SK-N-SH (cell line): ENCODE measurements around the gene HPRT1. TPM values are rescaled to one million over a fixed set of nuclear protein-coding genes. Genes with fewer than 3 reads are reported as not detected.

ENCODE experiments used
- CTCF ChIA-PET: fragments of 300-600, 350-600 bp; formaldehyde crosslinking; extraction: SDS; loops from one replicate; lab custom pipeline; 2021; lab: Yijun Ruan, JAX
- POLR2A ChIA-PET: fragments of 350-600 bp; sonication (Branson Sonifier 250); formaldehyde crosslinking; extraction: SDS; loops from one replicate; lab custom pipeline; 2020; ENCODE audit warnings: antibody characterized with exemption, inconsistent platforms; lab: Yijun Ruan, JAX
- DNase-seq: peaks from one replicate; pipeline ENCODE4 v3.0.0; 2012
- H2AFZ ChIP-seq: fragments of 200-600 bp; sonication (generic); 2 replicates; pipeline ENCODE4 v1.8.1; 2016; ENCODE audit warnings: antibody characterized with exemption, mild to moderate bottlenecking, low read depth
- H3F3A ChIP-seq: fragments of 200-600 bp; sonication (generic); replicated peaks from 2 replicates; pipeline ENCODE3; 2016; ENCODE audit warnings: antibody characterized with exemption, mild to moderate bottlenecking; ENCODE audit not compliant: insufficient read depth
- H3K27ac ChIP-seq, 2 experiments: fragments of 200-500 bp in 1 of 2; fragments of 200-600 bp in 1 of 2; sonication (Bioruptor generic) in 1 of 2; sonication (generic), shearing (Covaris generic) in 1 of 2; 2 replicates each; pipeline versions ENCODE4 v1.5.1 to v1.6.1; 2014 to 2016; ENCODE audit warnings: low read depth in 2 of 2, inconsistent platforms in 1 of 2, low read length in 1 of 2, mild to moderate bottlenecking in 1 of 2, mixed read lengths in 1 of 2
- H3K27me3 ChIP-seq: fragments of 200-600 bp; sonication (generic), shearing (Covaris generic); 2 replicates; pipeline ENCODE4 v1.6.1; 2016; ENCODE audit warnings: mixed run types; ENCODE audit not compliant: insufficient read depth
- H3K36me3 ChIP-seq, 2 experiments: fragments of 200-500 bp in 1 of 2; fragments of 200-600 bp in 1 of 2; sonication (Bioruptor generic) in 1 of 2; sonication (generic) in 1 of 2; replicated peaks in 1 of 2; 2 replicates each; pipeline versions ENCODE3 to v1.5.1; 2014 to 2016; ENCODE audit warnings: low read length in 1 of 2, mild to moderate bottlenecking in 1 of 2; ENCODE audit not compliant: insufficient read depth in 2 of 2, control insufficient read depth in 1 of 2
- H3K4me1 ChIP-seq, 2 experiments: fragments of 200-500 bp in 1 of 2; fragments of 200-600 bp in 1 of 2; sonication (Bioruptor generic) in 1 of 2; sonication (generic), shearing (Covaris generic) in 1 of 2; 2 replicates each; pipeline versions ENCODE4 v1.5.1 to v1.6.1; 2014 to 2016; ENCODE audit warnings: low read depth in 1 of 2, low read length in 1 of 2, mixed run types in 1 of 2; ENCODE audit not compliant: insufficient read depth in 2 of 2, control insufficient read depth in 1 of 2
- H3K4me2 ChIP-seq: fragments of 200-600 bp; sonication (generic), shearing (Covaris generic); 2 replicates; pipeline ENCODE4 v1.6.1; 2017; ENCODE audit warnings: mixed run types
- H3K4me3 ChIP-seq, 2 experiments: fragments of 200-500 bp in 1 of 2; fragments of 200-600 bp in 1 of 2; sonication (Bioruptor generic) in 1 of 2; sonication (generic), shearing (Covaris generic) in 1 of 2; 2 replicates each; pipeline versions ENCODE4 v1.5.1 to v1.8.1; 2014 to 2016; ENCODE audit warnings: low read depth in 2 of 2, inconsistent platforms in 1 of 2, low read length in 1 of 2, mild to moderate bottlenecking in 1 of 2, mixed read lengths in 1 of 2, moderate library complexity in 1 of 2
- H3K79me2 ChIP-seq: fragments of 200-600 bp; sonication (generic); 2 replicates; pipeline ENCODE4 v1.8.1; 2017; ENCODE audit warnings: mild to moderate bottlenecking; ENCODE audit not compliant: insufficient read depth
- H3K9ac ChIP-seq: fragments of 200-600 bp; sonication (generic); 2 replicates; pipeline ENCODE4 v1.6.1; 2017; ENCODE audit warnings: mixed run types
- H3K9me2 ChIP-seq: fragments of 200-600 bp; sonication (generic); 2 replicates; pipeline ENCODE4 v1.6.1; 2017; ENCODE audit warnings: mixed run types
- H3K9me3 ChIP-seq: fragments of 200-600 bp; sonication (generic); 2 replicates; pipeline ENCODE4 v1.6.1; 2017; ENCODE audit warnings: mixed run types, mild to moderate bottlenecking, moderate library complexity
- H4K20me1 ChIP-seq: fragments of 200-600 bp; sonication (generic); 2 replicates; pipeline ENCODE4 v1.6.1; 2017; ENCODE audit warnings: mild to moderate bottlenecking, mixed run types; ENCODE audit not compliant: insufficient read depth
- EZH2phosphoT487 ChIP-seq: fragments of 200-600 bp; sonication (generic); IDR thresholded peaks from 2 replicates; pipeline ENCODE4 v1.6.1; 2017; ENCODE audit warnings: low read depth, mixed run types, mild to moderate bottlenecking, antibody characterized with exemption, moderate library complexity, borderline replicate concordance
- GABPA ChIP-seq: IDR thresholded peaks from 2 replicates; pipeline ENCODE4 v1.4.0; 2012; ENCODE audit warnings: low read depth, mild to moderate bottlenecking
- JUND ChIP-seq: IDR thresholded peaks from 2 replicates; pipeline ENCODE4 v1.4.0; 2012
- MAX ChIP-seq: IDR thresholded peaks from 2 replicates; pipeline ENCODE4 v1.4.0; 2012; ENCODE audit warnings: low read depth
- MXI1 ChIP-seq: IDR thresholded peaks from 2 replicates; pipeline ENCODE4 v1.6.1; 2012; ENCODE audit warnings: mild to moderate bottlenecking, low read depth, low read length, improper control_type of control experiment
- NRF1 ChIP-seq: IDR thresholded peaks from 2 replicates; pipeline ENCODE4 v1.6.1; 2012; ENCODE audit warnings: low read depth, mild to moderate bottlenecking, low read length
- RAD21 ChIP-seq: IDR thresholded peaks from 2 replicates; pipeline ENCODE4 v1.6.1; 2012; ENCODE audit warnings: mild to moderate bottlenecking, low read length
- REST ChIP-seq: IDR thresholded peaks from 2 replicates; pipeline ENCODE4 v1.6.1; 2012; ENCODE audit warnings: mild to moderate bottlenecking, low read depth, low read length, moderate library complexity
- TAF1 ChIP-seq: IDR thresholded peaks from 2 replicates; pipeline ENCODE4 v1.6.1; 2012; ENCODE audit warnings: low read depth, mild to moderate bottlenecking, low read length, moderate library complexity, borderline replicate concordance
- USF1 ChIP-seq: IDR thresholded peaks from 2 replicates; pipeline ENCODE4 v1.4.0; 2012; ENCODE audit warnings: low read depth, borderline replicate concordance
- WGBS: methylation state at CpG from one replicate; pipeline ENCODE4 v1.1.6; 2017; ENCODE audit warnings: low lambda C conversion rate; 5-methylcytosine and 5-hydroxymethylcytosine counted together
- polyA plus RNA-seq, 3 experiments: library from polyadenylated mRNA; depleted of rRNA; stranded (reverse); fragments of >200 nt; gene quantifications; 2 replicates each; pipeline ENCODE4 v1.2.3, GENCODE V29; 2012

Gene HPRT1
- polyA plus RNA-seq, 1 of the 3 experiments (the other 2 are of a cell fraction), result 42.3 TPM

GRCh38 chrX:134478374-134478773 lies 18.4 kb downstream of the HPRT1 start (continued):
- no peak for TF ChIP-seq MXI1
- TF ChIP-seq RAD21, result no peak
- no peak for TF ChIP-seq JUND

- Histone ChIP-seq H4K20me1 (no peaks in the 10 kb centered on the region), H3K9me2 (no peaks in the 10 kb centered on the region), H3F3A (peaks cover 5% of the 10 kb centered on the region), H3K9ac (no peak overlapping the region), H3K4me1 (no peaks in the 10 kb centered on the region; a peak in 1 of 4 replicates), H3K36me3 (peaks cover 0 to 11% of the 10 kb centered on the region in 2 experiments), H3K4me2 (no peak overlapping the region), H3K9me3 (no peaks in the 10 kb centered on the region), H3K27me3 (no peaks in the 10 kb centered on the region), H3K4me3 (no peak overlapping the region), H2AFZ (no peak overlapping the region), H3K79me2 (no peaks in the 10 kb centered on the region), H3K27ac (no peak overlapping the region)
- 22% methylated on average over 1 of the region's 1 CpG for WGBS
- ChIA-PET CTCF (no interaction called here), POLR2A (no interaction called here)
- no peak for DNase-seq
- no peak for TF ChIP-seq MAX
Measured at GRCh38 chrX:134480061-134480460, 20.1 kb downstream of the HPRT1 start.

GRCh38 chrX:134481339-134481738 lies 21.4 kb downstream of the HPRT1 start:
- Histone ChIP-seq H4K20me1 (no peaks in the 10 kb centered on the region), H3K4me2 (no peak overlapping the region), H3K9ac (no peak overlapping the region), H3K4me3 (no peak overlapping the region), H3K4me1 (no peaks in the 10 kb centered on the region; a peak in 1 of 4 replicates), H3K36me3 (peaks cover 0 to 7% of the 10 kb centered on the region in 2 experiments), H3F3A (peaks cover 3% of the 10 kb centered on the region), H3K27ac (no peak overlapping the region), H3K79me2 (no peaks in the 10 kb centered on the region), H3K9me3 (no peaks in the 10 kb centered on the region), H2AFZ (no peak overlapping the region), H3K27me3 (no peaks in the 10 kb centered on the region), H3K9me2 (no peaks in the 10 kb centered on the region)
- POLR2A ChIA-PET, result no interaction called here
- no peak for TF ChIP-seq EZH2phosphoT487
- no peak for TF ChIP-seq USF1
- TF ChIP-seq REST, result no peak
- TF ChIP-seq GABPA, result no peak
- no peak for TF ChIP-seq NRF1
- TF ChIP-seq TAF1, result no peak
- no peak for DNase-seq
- CTCF ChIA-PET, result no interaction called here
- WGBS, result 46% methylated on average over 2 of the region's 2 CpGs
